GM23338 (cell line): ENCODE data around the gene ABCC5.

ENCODE experiments used
- CTCF ChIP-seq, 2 experiments: fragments of 200-600 bp in 1 of 2; sonication (generic) in 1 of 2; conservative IDR thresholded peaks; 2 replicates each; pipeline versions ENCODE4 v1.5.1 to v1.6.1; 2016 to 2017; ENCODE audit warnings: antibody characterized with exemption in 2 of 2, low read depth in 2 of 2, mild to moderate bottlenecking in 2 of 2, moderate library complexity in 1 of 2
- ZNF331 ChIP-seq: fragments of 250-450 bp; sonication (Bioruptor Pico); IDR thresholded peaks from 2 replicates; pipeline ENCODE4 v1.5.0; 2020; ENCODE audit warnings: low read depth, mild to moderate bottlenecking, moderate library complexity

GRCh38 chr3:183943739-183944138 lies 73.9 kb downstream of the ABCC5 start:
- no peak for TF ChIP-seq CTCF (conservative IDR thresholded peaks at IDR 0.05; ENCODE audit: low read depth in 2 of 2)
- TF ChIP-seq ZNF331 (CRISPR knock-in tag) = no peak
